Adrenal gland (tissue), 12 donors: ENCODE measurements around the gene MACROD2. TPM values are rescaled to one million over a fixed set of nuclear protein-coding genes. Genes with fewer than 3 reads are reported as not detected.

Experiments used
- DNase-seq, 7 donors: peaks; one replicate each; pipeline ENCODE4 v3.0.0-alpha.2; 2019 to 2020
- H3K27ac ChIP-seq, 5 donors: fragments of 200-600 bp; sonication (generic) in 4 of 5; 1 replicate in 3 of 5; 2 replicates in 2 of 5; pipeline versions ENCODE4 v1.5.1 to v1.8.0; 2016 to 2020; ENCODE audit warnings: mild to moderate bottlenecking in 1 of 5
- H3K27me3 ChIP-seq: fragments of 200-600 bp; 2 replicates; pipeline ENCODE4 v1.8.0; 2021
- H3K36me3 ChIP-seq, 2 donors: fragments of 200-600 bp; replicated peaks in 1 of 2; 1 replicate in 1 of 2; 2 replicates in 1 of 2; pipeline versions ENCODE4 v1.5.1 to v1.8.0; 2018 to 2022
- H3K4me1 ChIP-seq, 2 donors: fragments of 200-600 bp; replicated peaks in 1 of 2; 1 replicate in 1 of 2; 2 replicates in 1 of 2; pipeline versions ENCODE4 v1.5.1 to v1.8.0; 2018 to 2021
- H3K4me3 ChIP-seq, 4 donors: fragments of 200-600 bp; sonication (generic) in 3 of 4; one replicate each; pipeline ENCODE4 v1.5.1; 2016 to 2018
- H3K9me3 ChIP-seq, 3 donors: fragments of 200-600 bp; sonication (generic) in 1 of 3; replicated peaks in 1 of 3; 1 replicate in 2 of 3; 2 replicates in 1 of 3; pipeline versions ENCODE4 v1.5.1 to v1.8.0; 2016 to 2021
- POLR2A ChIP-seq, 2 donors: fragments of 450-650 bp; IDR thresholded peaks; one replicate each; pipeline ENCODE4 v1.6.1; 2017; ENCODE audit warnings: antibody characterized with exemption in 2 of 2, mild to moderate bottlenecking in 2 of 2, moderate library complexity in 1 of 2
- WGBS, 4 donors: extraction: QIAGEN DNeasy Blood & Tissue Kit in 2 of 4; methylation state at CpG; one replicate each; pipeline versions ENCODE4 v1.1.5 to v1.1.7; 2013 to 2017; 5-methylcytosine and 5-hydroxymethylcytosine counted together
- intact Hi-C, 2 donors: fragments of 100-400 bp; cut with DNase I; formaldehyde crosslinking; loops; one replicate each; pipeline versions ENCODE4 v1.14.1 to v1.15.0; 2022 to 2023
- polyA plus RNA-seq, 3 donors: library from polyadenylated mRNA; stranded (reverse); fragments of 200-250 nt in 2 of 3; fragments of 350-450 nt in 1 of 3; fragmentation: Illumina TruSeq in 1 of 3; extraction: RNeasy Lipid Tissue Mini Kit (QIAGEN cat#74804) in 1 of 3; gene quantifications; one replicate each; pipeline ENCODE4 v1.2.3, GENCODE V29; 2013 to 2014
- total RNA-seq, 9 donors: library from RNA; depleted of rRNA in 4 of 9; stranded (reverse); fragments of >200 nt in 4 of 9; fragments of 120-200 nt in 1 of 9; fragmentation: NEBNext Ultra II Directional in 1 of 9; extraction: Animal tissue kit (Norgen Biotek cat#: 25700) in 1 of 9; gene quantifications; one replicate each; pipeline versions ENCODE4 v1.1.0 to v1.2.4, GENCODE V29; 2013 to 2023
- TF ChIP-seq, protein P1 (sequence below), 6 experiments: fragments of 450-650 bp in 4 of 6; fragments of 200-600 bp in 2 of 6; sonication (generic) in 1 of 6; IDR thresholded peaks; 1 replicate in 5 of 6; 2 replicates in 1 of 6; pipeline versions ENCODE4 v1.5.1 to v1.8.0; 2016 to 2021; ENCODE audit warnings: antibody characterized with exemption in 6 of 6, mild to moderate bottlenecking in 2 of 6, moderate library complexity in 1 of 6
- donor health status: healthy with polysubstance abuse.
- donor health status: Bipolar disorder and iron deficiency.
- donor health status: DM: yes; HTN: yes; CAD: no.
- donor health status: DM: no; HTN: no; CAD: no.
- donor health status: DM: no; HTN: no; CAD: no.
- donor health status: DM: yes; HTN: yes; CAD: no.

Gene MACROD2
- total and polyA plus RNA-seq, 12 donors, result 1.1 to 21.2 (median 6.4) TPM

DNA sequence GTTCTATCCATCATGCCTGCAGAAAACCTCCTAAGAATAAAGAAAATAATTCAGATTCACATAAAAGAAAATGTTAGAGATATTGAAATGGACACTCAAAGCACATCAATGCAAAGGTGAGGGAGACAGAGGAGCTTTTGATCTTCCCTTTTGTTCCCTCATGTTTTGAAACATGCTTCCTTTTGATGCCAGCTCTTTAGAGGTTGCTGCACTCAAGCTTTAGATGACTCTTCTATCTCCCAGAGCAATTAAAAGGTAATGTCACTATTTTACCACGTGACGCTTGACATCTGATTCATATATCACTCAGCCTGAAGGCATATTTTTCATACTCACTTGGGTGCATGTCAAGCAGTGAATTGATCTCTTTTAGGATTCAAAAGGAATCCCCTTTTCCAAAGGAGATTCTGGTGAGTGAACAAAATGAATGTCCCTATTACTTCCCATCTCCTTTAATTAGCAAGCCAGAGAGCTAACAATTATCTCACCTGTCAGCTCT, 1551.3 kb downstream of the MACROD2 start:
- intact Hi-C loops, result no loop called here
- DNase-seq, result no peak
- 61 to 89% (median 82%) methylated on average over 2 of the region's 2 CpGs for WGBS, 4 donors
- Histone ChIP-seq H3K27me3 (no peaks in the 10 kb centered on the region), H3K4me3 (no peak overlapping the region), H3K27ac (no peak overlapping the region), H3K36me3 (no peaks in the 10 kb centered on the region), H3K9me3 (no peaks in the 10 kb centered on the region), H3K4me1 (peaks cover 0 to 7% of the 10 kb centered on the region in 2 donors)
- TF ChIP-seq POLR2A (IDR thresholded peaks at IDR 0.05), result no peak
- TF ChIP-seq, protein P1, sequence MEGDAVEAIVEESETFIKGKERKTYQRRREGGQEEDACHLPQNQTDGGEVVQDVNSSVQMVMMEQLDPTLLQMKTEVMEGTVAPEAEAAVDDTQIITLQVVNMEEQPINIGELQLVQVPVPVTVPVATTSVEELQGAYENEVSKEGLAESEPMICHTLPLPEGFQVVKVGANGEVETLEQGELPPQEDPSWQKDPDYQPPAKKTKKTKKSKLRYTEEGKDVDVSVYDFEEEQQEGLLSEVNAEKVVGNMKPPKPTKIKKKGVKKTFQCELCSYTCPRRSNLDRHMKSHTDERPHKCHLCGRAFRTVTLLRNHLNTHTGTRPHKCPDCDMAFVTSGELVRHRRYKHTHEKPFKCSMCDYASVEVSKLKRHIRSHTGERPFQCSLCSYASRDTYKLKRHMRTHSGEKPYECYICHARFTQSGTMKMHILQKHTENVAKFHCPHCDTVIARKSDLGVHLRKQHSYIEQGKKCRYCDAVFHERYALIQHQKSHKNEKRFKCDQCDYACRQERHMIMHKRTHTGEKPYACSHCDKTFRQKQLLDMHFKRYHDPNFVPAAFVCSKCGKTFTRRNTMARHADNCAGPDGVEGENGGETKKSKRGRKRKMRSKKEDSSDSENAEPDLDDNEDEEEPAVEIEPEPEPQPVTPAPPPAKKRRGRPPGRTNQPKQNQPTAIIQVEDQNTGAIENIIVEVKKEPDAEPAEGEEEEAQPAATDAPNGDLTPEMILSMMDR (IDR thresholded peaks at IDR 0.05), result no peak

DNA sequence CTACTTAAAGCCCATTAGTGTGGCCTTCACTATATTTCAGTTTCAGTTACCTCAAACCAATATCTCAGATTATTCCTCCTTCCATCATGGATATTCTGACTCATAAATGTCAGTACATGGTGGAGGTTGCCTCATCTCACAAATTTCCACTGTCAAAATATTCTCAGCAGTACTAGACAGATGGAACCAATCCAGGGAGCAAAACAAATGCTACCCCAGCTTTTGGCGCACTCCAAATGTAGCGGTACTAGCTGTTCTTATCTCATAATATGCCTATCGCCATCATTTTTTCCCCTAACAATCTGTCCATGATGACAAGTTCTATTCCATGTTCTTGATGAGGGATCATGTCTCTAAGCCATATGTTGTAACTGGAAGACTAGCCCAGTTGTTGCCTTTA, 1551.8 kb downstream of the MACROD2 start:
- TF ChIP-seq POLR2A (IDR thresholded peaks at IDR 0.05), result no peak
- TF ChIP-seq, protein P1 (IDR thresholded peaks at IDR 0.05), result no peak

GRCh38 chr20:15550116-15550870, 1555.0 kb downstream of the MACROD2 start:
- TF ChIP-seq POLR2A (IDR thresholded peaks at IDR 0.05), result no peak
- TF ChIP-seq, protein P1 (IDR thresholded peaks at IDR 0.05), result no peak
- no peaks in the 10 kb centered on the region for H3K36me3 ChIP-seq
- WGBS, 4 donors, result 75 to 95% (median 87%) methylated on average over 2 of the region's 2 CpGs
- H3K27me3 ChIP-seq, result no peaks in the 10 kb centered on the region
- H3K9me3 ChIP-seq, result no peaks in the 10 kb centered on the region
- H3K4me1 ChIP-seq, result peaks cover 0 to 3% of the 10 kb centered on the region in 2 donors
- H3K4me3 ChIP-seq, result no peak overlapping the region
- DNase-seq, result no peak
- intact Hi-C loops, result no loop called here
- no peak overlapping the region for H3K27ac ChIP-seq

More for the DNA sequence above, 1551.8 kb downstream of the MACROD2 start:
- Histone ChIP-seq H3K4me3 (no peak overlapping the region), H3K27ac (no peak overlapping the region), H3K9me3 (no peaks in the 10 kb centered on the region), H3K27me3 (no peaks in the 10 kb centered on the region), H3K4me1 (peaks cover 0 to 7% of the 10 kb centered on the region in 2 donors), H3K36me3 (no peaks in the 10 kb centered on the region)
- intact Hi-C loops, result no loop called here
- WGBS, 4 donors, result 88 to 89% (median 89%) methylated on average over 3 of the region's 3 CpGs
- no peak for DNase-seq

DNA sequence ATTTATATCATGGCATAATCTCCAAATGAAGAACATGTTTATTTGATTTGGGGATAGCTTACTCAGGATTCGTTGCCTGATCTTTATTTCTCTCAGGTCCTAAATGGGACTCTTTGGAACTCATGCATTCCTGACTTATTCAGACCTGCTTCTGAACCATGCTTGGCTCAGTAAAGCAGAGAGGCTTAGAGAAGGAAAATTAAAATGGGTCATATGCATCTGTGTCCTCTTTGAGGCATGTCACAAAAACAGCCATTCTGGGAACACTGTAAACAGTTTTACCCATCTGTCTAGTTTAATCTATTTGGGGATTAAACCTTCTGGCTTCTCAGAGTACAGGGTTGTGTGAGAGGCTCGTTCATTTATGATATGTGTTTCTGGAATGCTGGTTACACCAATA, 1560.6 kb downstream of the MACROD2 start:
- Histone ChIP-seq H3K4me1 (no peaks in the 10 kb centered on the region), H3K27ac (no peak overlapping the region), H3K9me3 (no peaks in the 10 kb centered on the region), H3K4me3 (no peak overlapping the region), H3K36me3 (no peaks in the 10 kb centered on the region), H3K27me3 (no peaks in the 10 kb centered on the region)
- TF ChIP-seq, protein P1 (IDR thresholded peaks at IDR 0.05), result no peak
- TF ChIP-seq POLR2A (IDR thresholded peaks at IDR 0.05), result no peak
- WGBS, 4 donors, result 35 to 47% (median 41%) methylated on average over 2 of the region's 2 CpGs
- DNase-seq, result no peak
- intact Hi-C loops, result no loop called here
